ENCODE measurements around the gene LRP1.

LRP1 gene

DNA sequence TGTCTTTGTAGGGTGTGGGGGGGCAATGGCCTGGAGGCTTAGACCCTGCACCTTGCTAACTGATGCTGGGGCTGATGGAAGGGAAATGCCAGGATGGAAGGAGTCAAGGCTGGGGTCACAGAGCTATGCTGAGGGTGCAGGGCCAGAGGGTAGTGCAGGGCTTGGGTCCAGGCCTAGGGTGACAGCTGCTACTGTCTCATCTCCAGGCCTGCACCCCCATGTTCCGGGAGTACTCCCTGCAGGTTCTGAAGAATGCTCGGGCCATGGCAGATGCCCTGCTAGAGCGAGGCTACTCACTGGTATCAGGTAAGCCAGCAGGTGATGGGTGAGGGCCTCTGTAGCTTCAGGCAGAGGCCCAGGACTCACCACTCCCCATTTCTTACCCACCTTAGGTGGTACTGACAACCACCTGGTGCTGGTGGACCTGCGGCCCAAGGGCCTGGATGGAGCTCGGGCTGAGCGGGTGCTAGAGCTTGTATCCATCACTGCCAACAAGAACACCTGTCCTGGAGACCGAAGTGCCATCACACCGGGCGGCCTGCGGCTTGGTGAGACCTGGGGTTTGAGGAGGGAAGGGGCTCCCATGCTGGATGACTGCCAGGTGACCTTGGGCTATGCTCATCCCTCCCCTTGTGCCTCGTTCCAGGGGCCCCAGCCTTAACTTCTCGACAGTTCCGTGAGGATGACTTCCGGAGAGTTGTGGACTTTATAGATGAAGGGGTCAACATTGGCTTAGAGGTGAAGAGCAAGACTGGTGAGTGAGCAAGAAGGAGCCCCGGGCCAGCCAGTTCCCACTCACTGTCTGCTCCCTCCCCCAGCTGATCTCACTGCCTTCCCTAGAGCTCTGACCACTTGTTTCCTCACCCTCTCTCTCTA is 105.3 kb downstream of the LRP1 start:
- no peak for DNase-seq (ENCODE audit: low read depth in 2 of 2, low spot score in 1 of 2)

GRCh38 chr12:57234233-57234570 is 105.9 kb downstream of the LRP1 start:
- no peak for DNase-seq (ENCODE audit: low read depth in 2 of 2, low spot score in 1 of 2)

GRCh38 chr12:57234571-57235016 is 106.3 kb downstream of the LRP1 start:
- no peak for DNase-seq (ENCODE audit: low read depth in 2 of 2, low spot score in 1 of 2)

DNA sequence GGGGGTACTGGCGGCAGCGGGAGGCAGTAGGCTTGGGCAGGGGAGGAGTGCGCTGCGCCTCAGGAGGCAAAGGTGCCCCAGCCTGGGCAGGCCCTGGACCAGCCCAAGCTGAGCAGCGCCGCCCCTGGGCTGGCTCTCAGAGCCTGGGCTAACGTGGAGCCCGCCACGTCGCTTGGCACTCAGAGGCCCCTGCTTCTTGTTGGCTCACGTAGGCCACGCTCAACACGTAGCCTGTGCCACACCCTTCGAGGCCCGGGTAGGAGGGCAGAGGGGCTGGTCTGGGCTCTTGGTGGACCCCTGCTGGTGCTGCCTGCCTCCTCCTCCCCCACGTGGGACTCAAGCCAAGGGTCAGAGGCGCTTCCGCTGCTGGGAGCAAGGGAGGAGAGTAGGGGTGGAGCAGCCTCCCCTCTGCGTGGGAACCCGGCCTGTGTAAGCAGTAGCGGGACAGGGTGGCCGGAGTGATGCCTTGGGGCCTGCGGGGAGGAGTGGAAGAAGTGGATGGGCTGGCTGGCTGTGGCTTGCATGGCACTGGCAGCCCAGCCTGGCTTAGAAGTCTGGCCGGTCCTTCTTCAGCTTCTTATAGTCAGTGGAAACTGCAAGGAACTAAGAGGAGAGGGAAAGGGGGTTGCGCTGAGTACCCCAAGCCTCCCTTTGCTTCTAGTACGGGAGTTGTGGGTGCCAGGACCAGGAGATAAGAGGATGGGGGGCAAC is 106.9 kb downstream of the LRP1 start:
- no peak for DNase-seq (ENCODE audit: low read depth in 2 of 2, low spot score in 1 of 2)

DNA sequence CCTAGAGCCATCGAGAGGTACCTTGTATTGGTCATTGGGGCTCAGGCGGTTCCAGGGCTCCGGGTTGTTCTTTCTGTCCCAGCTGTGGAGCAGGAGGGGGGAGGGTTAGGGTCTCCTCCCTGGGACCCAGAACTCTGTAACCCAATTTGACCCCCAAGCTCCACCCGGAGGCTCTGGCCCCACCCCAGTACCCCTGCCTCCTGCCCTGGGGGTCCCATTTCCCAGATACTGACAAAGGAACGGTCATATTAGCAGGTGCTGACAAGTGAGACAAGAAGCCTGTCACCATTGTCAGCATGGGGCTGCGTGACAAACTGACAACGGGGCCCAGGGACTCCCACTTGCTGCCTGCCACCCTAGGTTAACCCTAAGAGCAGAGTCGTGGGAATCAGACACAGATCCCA is 107.4 kb downstream of the LRP1 start:
- DNase-seq (ENCODE audit: low read depth in 2 of 2, low spot score in 1 of 2), result no peak

- DNase-seq (ENCODE audit: low read depth in 2 of 2, low spot score in 1 of 2), result no peak
Observed at GRCh38 chr12:57236201-57236924, 108.1 kb downstream of the LRP1 start.

DNA sequence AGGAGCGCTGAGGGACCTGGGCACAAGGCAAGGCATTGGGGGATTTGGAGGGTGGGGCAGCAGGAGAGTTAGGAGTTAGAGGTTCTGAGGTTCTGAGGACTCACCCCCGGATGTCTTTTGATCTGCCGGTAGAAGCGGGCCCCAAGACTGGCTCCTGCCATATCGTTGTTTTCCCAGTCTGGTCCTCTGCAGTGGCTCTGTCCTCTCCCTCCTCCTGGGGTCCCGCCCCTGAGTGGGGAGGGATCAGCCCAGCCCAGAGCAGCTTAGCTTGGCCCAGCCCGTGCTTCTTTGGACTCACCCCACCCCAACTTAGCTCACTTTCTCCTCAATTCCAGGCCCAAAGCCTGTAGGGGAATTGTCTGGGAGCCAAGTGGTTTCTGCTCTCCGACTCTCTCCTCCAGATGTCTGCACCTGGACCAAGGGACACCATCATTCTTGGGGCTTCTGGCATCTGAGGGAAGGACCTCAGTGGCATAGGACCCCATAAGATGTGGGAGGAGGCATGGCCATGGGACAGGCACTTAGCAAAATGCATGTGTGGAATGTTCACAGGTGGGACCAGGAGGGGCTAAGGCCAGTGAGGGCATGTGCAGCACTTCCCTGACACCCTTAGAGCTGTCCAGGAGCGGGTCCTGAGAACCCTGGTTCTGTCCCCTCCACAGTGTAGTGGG is 108.8 kb downstream of the LRP1 start:
- no peak for DNase-seq (ENCODE audit: low read depth in 2 of 2, low spot score in 1 of 2)

- DNase-seq (ENCODE audit: low read depth in 2 of 2, low spot score in 1 of 2), result no peak
Observed at GRCh38 chr12:57237596-57237931, 109.3 kb downstream of the LRP1 start.

- no peak for DNase-seq (ENCODE audit: low read depth in 2 of 2, low spot score in 1 of 2)
Observed at GRCh38 chr12:57237932-57238853, 109.9 kb downstream of the LRP1 start.

DNA sequence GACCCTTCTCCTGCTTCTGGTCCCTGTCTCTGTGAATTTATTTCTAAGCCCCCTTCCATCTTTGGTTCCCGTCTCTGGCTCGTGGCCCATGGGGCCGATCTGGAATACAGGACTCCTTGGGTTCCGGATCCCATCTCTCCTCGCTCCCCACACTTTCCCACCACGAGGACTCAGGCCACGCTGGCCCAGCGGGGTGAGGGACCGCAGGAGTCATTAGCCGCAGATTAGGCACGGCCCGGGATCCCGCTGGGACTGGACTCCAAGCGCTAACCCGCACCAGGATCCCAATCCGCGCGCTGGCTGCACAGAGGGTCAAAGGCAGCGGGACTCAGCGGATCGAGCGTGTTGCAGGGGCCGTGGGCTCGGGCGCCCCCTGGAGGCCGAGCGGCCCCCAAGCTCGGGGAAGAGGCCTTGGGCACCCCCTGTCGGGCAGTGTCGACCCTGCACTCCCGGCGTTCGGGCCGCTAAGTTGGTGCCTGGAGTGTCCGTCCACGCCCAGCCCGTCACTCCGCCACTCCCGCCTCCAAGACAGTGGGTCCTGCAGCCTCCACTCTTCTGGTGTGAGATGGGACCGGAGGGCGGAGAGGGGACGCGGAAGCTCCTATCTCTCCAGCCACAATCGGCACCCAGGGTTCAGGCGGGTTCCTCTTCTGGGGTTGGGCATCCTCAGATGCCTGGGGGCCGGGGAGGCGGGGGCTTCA is 110.7 kb downstream of the LRP1 start:
- peak; percentile 66 to 68 for DNase-seq (ENCODE audit: low read depth in 2 of 2, low spot score in 1 of 2)

DNA sequence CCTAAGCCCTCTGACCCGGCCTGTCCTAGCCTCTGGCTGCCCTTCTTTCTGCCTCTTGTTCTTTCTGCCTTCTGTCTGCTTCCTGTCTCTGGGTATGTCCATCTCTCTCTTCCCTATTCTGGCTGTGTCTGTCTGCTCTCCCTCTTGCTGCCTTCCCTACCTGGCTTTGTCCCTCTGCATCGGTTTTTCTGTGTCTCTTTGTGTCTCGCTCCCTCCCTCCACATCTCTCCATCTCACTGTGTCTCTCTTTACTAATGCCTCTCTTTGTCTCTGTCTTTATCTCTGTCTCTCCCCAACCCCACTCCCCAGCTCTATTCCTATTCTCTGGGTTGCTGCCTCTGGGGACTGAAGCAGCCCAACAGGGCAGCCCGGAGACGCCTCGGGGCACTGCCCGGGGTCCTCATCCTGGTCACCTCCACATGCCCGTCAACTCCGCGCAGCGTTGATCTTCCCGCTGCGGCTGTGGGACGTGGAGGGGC is 111.3 kb downstream of the LRP1 start:
- DNase-seq (ENCODE audit: low read depth in 2 of 2, low spot score in 1 of 2), result no peak

GRCh38 chr12:57240066-57240921 is 112.0 kb downstream of the LRP1 start:
- peak; percentile 52 to 68 for DNase-seq (ENCODE audit: low read depth in 2 of 2, low spot score in 1 of 2)

DNA sequence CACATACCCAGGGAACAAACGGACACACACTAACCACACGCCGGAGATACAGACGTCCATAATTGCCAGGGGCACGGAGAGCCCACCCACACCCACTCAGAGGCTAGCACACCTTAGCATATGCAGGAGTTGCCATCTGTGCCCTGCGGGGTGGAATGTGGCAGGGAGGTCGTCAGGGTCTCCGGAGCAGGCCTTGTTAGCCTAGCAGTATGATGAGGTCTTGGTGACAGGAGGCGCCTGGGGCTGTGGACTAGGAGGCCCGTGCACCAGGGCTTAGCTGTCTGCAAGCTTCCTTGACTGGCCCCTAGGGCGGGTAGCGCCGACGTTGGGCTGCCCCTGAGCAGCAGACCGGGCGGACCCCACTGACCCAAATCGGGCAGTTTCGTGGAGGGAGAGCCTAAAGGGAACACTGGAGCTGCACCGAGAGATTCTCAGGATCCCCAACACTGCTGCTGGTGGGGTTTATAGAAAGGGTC is 112.7 kb downstream of the LRP1 start:
- no peak for DNase-seq (ENCODE audit: low read depth in 2 of 2, low spot score in 1 of 2)

DNA sequence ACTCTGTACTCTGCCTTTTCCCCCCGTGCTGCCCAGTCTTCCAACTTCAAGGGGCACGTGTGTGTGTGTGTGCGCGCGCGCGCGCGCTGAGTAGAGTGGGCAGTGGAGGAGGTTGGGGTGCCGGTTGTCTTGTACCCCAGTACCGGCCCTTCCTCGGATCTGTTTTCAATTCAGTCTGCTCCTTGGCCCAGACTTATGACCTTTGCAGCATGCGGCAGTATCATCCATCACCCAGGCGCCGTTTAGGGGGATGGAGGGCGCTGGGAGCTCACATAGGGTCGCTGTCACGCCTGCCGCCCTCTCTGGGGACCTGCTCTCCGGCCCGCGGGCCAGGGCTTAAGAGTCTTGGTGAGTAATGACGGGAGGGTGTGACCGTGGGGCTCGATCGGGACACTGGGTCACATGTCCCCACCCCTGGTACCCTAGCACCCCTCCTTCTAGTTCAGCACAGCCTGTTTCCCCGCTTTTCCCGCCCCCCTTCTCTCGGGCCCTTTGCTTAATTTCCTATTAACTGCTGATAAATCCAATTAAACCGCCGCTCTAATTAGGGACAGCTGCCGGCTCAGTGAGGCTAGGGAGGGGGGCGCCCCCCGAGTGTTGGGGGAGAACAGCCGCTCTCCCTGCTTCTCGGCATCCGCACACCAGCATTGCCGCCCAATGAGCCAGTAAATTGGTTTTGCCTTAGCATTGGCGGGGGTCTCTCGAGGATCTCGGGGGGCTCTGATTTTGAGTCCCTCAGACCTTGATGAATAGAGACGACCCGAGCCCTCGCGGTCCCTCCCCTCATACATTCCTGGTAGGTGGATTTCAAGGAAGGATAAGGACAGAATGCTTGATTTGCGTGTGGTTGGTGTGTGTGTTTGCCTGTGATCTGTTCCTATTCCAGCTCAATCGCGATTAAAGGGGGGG is 113.4 kb downstream of the LRP1 start:
- DNase-seq (ENCODE audit: low read depth in 2 of 2, low spot score in 1 of 2), result no peak

GRCh38 chr12:57242329-57242690 is 114.0 kb downstream of the LRP1 start:
- DNase-seq (ENCODE audit: low read depth in 2 of 2, low spot score in 1 of 2), result no peak

DNA sequence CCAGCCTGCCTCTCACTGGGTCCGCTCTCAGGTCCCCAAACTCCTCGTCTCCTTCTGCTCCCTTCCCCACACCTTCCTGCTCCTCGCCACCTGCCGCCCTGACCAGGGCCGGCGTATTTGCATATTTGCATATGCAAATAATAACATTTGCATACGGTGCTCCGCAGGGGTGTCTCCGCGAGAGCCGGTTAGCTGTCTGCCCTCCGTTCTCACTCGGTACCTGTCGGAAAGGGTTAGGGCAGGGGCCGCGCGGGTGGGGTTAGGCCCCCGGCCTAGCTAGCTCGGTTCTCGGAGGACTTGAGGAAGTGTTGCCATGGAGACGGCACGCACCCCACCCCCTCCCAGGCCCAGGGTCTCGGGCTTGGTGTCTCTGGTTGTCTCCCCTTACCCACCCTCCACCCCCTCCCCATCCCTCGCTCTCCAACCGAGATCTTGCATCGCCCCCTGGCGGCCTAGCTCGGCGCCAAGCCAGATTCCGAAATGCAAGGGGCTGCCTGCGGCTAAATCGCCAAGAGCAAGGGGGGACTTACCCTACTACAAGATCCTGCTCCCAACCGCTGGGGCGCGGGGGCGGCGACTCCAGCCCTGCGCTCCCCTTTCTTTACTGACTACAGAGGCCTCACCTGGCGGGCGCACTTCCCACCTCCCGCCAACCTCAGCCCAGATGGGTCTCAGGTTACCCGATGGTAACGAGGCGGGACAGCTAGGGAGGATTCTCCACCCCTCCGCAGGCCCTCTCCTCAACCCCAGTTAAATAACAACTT is 114.6 kb downstream of the LRP1 start:
- no peak for DNase-seq (ENCODE audit: low read depth in 2 of 2, low spot score in 1 of 2)
